HepG2 (cell line): Measurements from ENCODE around the gene NAP1L1. TPM values are rescaled to one million over a fixed set of nuclear protein-coding genes. Genes with fewer than 3 reads are reported as not detected.
A peak's percentile ranks its signal among the peaks of the same experiment; 100 is the strongest.
"Not testable (repeated sequence)": the region's sequence is repeated elsewhere in the genome, so short reads cannot be mapped to it uniquely, and the experiment has no call there.

ENCODE experiments used
- ATAC-seq: fragments of 200-7000 bp; cut with Tn5 transposase; 3 replicates; pipeline ENCODE4 v1.9.1; 2020; ENCODE audit warnings: mild to moderate bottlenecking, moderate library complexity
- BruUV-seq: library from RNA; stranded (reverse); fragments of 400-500 nt; replicated peaks from 2 replicates; lab custom pipeline; 2021; lab: Mats Ljungman, UMichigan
- CTCF ChIA-PET: fragments of 300-600 bp; formaldehyde crosslinking; extraction: SDS; loops from one replicate; lab custom pipeline; 2021; ENCODE audit warnings: low total read pairs, inconsistent platforms, low intra/inter-chr PET ratio; lab: Yijun Ruan, JAX
- POLR2A ChIA-PET: fragments of 350-600 bp; sonication (Branson Sonifier 250); formaldehyde crosslinking; loops from one replicate; lab custom pipeline; 2020; ENCODE audit warnings: antibody characterized with exemption, inconsistent platforms; lab: Yijun Ruan, JAX
- DNase-seq: peaks from one replicate; pipeline ENCODE4 v3.0.0-alpha.2; 2015; ENCODE audit warnings: low spot score
- FAIRE-seq: peaks from 3 replicates; lab custom pipeline; 2011; peaks lifted over from hg19 to GRCh38; lab: Jason Lieb, UNC
- H2AFZ ChIP-seq: one replicate; pipeline ENCODE4 v1.6.1; 2011; ENCODE audit warnings: low read length, inconsistent platforms
- H3K27ac ChIP-seq: fragments of 300-600 bp; 3 replicates; pipeline ENCODE4 v1.8.0; 2011; ENCODE audit warnings: mixed run types, mild to moderate bottlenecking, mixed read lengths, low read length, inconsistent platforms; ENCODE audit not compliant: insufficient read depth; ENCODE audit errors: extremely low read length
- H3K27me3 ChIP-seq, 2 experiments: fragments of 200-600 bp in 1 of 2; 2 replicates in 1 of 2; 3 replicates in 1 of 2; pipeline versions ENCODE4 v1.6.0 to v1.8.0; 2011; ENCODE audit warnings: low read length in 2 of 2, mild to moderate bottlenecking in 2 of 2, moderate library complexity in 2 of 2, inconsistent platforms in 1 of 2; ENCODE audit not compliant: insufficient read depth in 2 of 2, control insufficient read depth in 1 of 2
- H3K36me3 ChIP-seq, 2 experiments: fragments of 200-600 bp in 1 of 2; replicated peaks in 1 of 2; 2 replicates in 1 of 2; 3 replicates in 1 of 2; pipeline versions ENCODE4 v1.5.1 to v1.8.0; 2011; ENCODE audit warnings: low read length in 2 of 2, inconsistent platforms in 1 of 2; ENCODE audit not compliant: insufficient read depth in 2 of 2, control insufficient read depth in 1 of 2
- H3K4me1 ChIP-seq: 2 replicates; pipeline ENCODE4 v1.5.1; 2012; ENCODE audit warnings: low read length, inconsistent platforms; ENCODE audit not compliant: insufficient read depth
- H3K4me2 ChIP-seq: 2 replicates; pipeline ENCODE4 v1.6.0; 2011; ENCODE audit warnings: low read depth, low read length, inconsistent platforms
- H3K4me3 ChIP-seq, 3 experiments: fragments of 200-600 bp in 1 of 3; sonication (generic), shearing (Covaris generic) in 1 of 3; replicated peaks in 1 of 3; 2 replicates each; pipeline ENCODE4 v1.5.1; 2011 to 2016; ENCODE audit warnings: low read length in 3 of 3, inconsistent platforms in 2 of 3, low read depth in 2 of 3, mild to moderate bottlenecking in 2 of 3, control low read depth in 1 of 3, mixed read lengths in 1 of 3; ENCODE audit not compliant: insufficient read depth in 1 of 3
- H3K79me2 ChIP-seq: one replicate; pipeline ENCODE4 v1.6.1; 2011; ENCODE audit warnings: low read length, inconsistent platforms; ENCODE audit not compliant: insufficient read depth
- H3K9ac ChIP-seq: 2 replicates; pipeline ENCODE4 v1.6.0; 2011; ENCODE audit warnings: mild to moderate bottlenecking, low read depth, low read length, inconsistent platforms; ENCODE audit not compliant: insufficient read depth
- H3K9me3 ChIP-seq: 2 replicates; pipeline ENCODE4 v1.5.1; 2012; ENCODE audit warnings: mild to moderate bottlenecking, low read length
- H4K20me1 ChIP-seq: 2 replicates; pipeline ENCODE4 v1.6.0; 2011; ENCODE audit warnings: inconsistent platforms, mild to moderate bottlenecking, low read length, moderate library complexity; ENCODE audit not compliant: insufficient read depth
- EZH2 ChIP-seq: conservative IDR thresholded peaks from 2 replicates; pipeline ENCODE4 v1.6.1; 2012; ENCODE audit warnings: mild to moderate bottlenecking, low read depth, low read length, moderate library complexity
- GTF2F1 ChIP-seq: fragments of 150-350 bp; IDR thresholded peaks from 2 replicates; pipeline ENCODE4 v1.6.1; 2014; ENCODE audit warnings: low read length
- ZBTB8A ChIP-seq: sonication (generic); formaldehyde crosslinking; IDR thresholded peaks from 2 replicates; pipeline ENCODE4 v1.4.0; 2020; ENCODE audit warnings: mild to moderate bottlenecking, low read depth, missing genetic modification reagents, borderline replicate concordance
- ZMYM3 ChIP-seq: sonication (generic); formaldehyde crosslinking; IDR thresholded peaks from 2 replicates; pipeline ENCODE4 v1.5.1; 2020; ENCODE audit warnings: mild to moderate bottlenecking, missing genetic modification reagents
- WGBS: methylation state at CpG from one replicate; pipeline ENCODE4 v1.1.6; 2017; ENCODE audit warnings: low lambda C conversion rate; 5-methylcytosine and 5-hydroxymethylcytosine counted together
- in situ Hi-C: cut with HindIII; loops from 2 replicates; pipeline ENCODE4 v1.10.0; 2017; ENCODE audit warnings: low pct_unique_long_range_greater_than_20kb; ENCODE audit not compliant: extremely low pct_ligation_motif_present
- intact Hi-C: fragments of 100-400 bp; cut with micrococcal nuclease; formaldehyde crosslinking; loops from one replicate; pipeline ENCODE4 v1.10.0; 2022; ENCODE audit not compliant: unreplicated experiment
- polyA plus RNA-seq, 8 experiments: library from polyadenylated mRNA; depleted of rRNA in 3 of 8; stranded (reverse) in 7 of 8; unstranded in 1 of 8; fragments of >200 nt; fragmentation: Illumina TruSeq in 4 of 8; extraction: Trizol in 4 of 8; gene quantifications; 2 replicates each; pipeline versions ENCODE4 v1.2.1 to v1.2.3, GENCODE V29; 2011 to 2016; ENCODE audit warnings: low read depth in 4 of 8, missing spikeins in 1 of 8, mixed read lengths in 1 of 8; ENCODE audit not compliant: insufficient read depth in 1 of 8
- total RNA-seq, 5 experiments: library from RNA; depleted of rRNA; stranded (reverse); fragments of >200 nt; fragmentation: Illumina TruSeq; extraction: Trizol; gene quantifications; 2 replicates each; pipeline ENCODE4 v1.2.3, GENCODE V29; 2016; ENCODE audit warnings: low read depth in 1 of 5
- TF ChIP-seq, protein P1 (sequence below), 2 experiments: IDR thresholded peaks; 2 replicates each; pipeline ENCODE4 v1.6.1; 2011 to 2012; ENCODE audit warnings: low read length in 2 of 2, borderline replicate concordance in 1 of 2, low read depth in 1 of 2, mild to moderate bottlenecking in 1 of 2, moderate library complexity in 1 of 2

Gene NAP1L1
- total and polyA plus RNA-seq, 2 of the 13 experiments (the other 11 are each of a cell fraction or from before 2014, with no cell fraction given): 207 to 309 TPM

DNA sequence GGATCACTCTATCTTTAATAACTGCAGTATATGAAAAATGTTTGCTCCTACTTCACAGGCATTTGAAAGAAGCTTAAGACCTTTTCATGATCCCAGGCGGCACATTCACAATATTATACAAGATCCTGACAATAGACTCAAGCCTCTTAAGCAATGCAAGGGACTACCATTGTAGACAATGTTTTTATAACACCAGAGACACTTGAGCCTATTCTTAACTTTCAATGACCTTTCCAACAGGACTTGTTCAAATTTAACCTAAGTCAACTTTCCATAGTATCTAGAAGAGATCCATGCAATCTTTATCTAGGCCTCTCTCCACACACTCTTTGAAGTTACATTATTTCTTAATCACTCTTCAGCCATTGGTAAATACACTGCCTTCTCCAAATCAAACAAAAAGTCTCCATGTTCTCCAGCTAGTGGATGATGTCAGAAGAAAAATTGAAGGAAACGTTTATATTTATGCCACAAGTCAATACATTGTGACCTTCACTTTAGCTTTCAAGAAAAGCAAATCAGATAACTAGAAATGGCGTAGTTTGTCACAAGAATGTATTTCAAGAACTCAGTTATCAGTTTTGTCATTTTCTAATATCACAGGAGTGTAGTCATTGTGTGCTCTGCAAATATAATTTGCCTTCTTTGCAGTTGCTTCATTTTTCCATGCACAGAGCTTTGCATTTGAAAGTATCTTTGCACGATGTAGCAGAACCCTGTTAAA lies 94.1 kb downstream of the NAP1L1 start (continued):
- TF ChIP-seq, protein P1, sequence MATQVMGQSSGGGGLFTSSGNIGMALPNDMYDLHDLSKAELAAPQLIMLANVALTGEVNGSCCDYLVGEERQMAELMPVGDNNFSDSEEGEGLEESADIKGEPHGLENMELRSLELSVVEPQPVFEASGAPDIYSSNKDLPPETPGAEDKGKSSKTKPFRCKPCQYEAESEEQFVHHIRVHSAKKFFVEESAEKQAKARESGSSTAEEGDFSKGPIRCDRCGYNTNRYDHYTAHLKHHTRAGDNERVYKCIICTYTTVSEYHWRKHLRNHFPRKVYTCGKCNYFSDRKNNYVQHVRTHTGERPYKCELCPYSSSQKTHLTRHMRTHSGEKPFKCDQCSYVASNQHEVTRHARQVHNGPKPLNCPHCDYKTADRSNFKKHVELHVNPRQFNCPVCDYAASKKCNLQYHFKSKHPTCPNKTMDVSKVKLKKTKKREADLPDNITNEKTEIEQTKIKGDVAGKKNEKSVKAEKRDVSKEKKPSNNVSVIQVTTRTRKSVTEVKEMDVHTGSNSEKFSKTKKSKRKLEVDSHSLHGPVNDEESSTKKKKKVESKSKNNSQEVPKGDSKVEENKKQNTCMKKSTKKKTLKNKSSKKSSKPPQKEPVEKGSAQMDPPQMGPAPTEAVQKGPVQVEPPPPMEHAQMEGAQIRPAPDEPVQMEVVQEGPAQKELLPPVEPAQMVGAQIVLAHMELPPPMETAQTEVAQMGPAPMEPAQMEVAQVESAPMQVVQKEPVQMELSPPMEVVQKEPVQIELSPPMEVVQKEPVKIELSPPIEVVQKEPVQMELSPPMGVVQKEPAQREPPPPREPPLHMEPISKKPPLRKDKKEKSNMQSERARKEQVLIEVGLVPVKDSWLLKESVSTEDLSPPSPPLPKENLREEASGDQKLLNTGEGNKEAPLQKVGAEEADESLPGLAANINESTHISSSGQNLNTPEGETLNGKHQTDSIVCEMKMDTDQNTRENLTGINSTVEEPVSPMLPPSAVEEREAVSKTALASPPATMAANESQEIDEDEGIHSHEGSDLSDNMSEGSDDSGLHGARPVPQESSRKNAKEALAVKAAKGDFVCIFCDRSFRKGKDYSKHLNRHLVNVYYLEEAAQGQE (IDR thresholded peaks at IDR 0.05; ENCODE audit: borderline replicate concordance in 1 of 2, low read depth in 1 of 2, low read length in 2 of 2): peak in 1 of 2 experiments; percentile 76; a peak in 2 of 4 replicates
- peak; percentile 87; the same call in 1 of the 2 replicates for TF ChIP-seq ZBTB8A (CRISPR knock-in tag)
- no peak for TF ChIP-seq EZH2
- TF ChIP-seq GTF2F1: no peak

DNA sequence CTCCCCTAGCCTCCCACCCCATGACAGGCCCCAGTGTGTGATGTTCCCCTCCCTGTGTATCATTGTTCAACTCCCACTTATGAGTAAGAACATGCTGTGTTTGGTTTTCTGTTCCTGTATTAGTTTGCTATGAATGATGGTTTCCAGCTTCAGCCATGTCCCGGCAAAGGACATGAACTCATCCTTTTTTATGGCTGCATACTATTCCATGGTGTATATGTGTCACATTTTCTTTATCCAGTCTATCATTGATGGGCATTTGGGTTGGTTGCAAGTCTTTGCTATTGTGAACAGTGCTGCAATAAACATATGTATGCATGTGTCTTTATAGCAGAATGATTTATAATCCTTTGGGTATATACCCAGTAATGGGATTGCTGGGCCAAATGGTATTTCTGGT lies 96.8 kb downstream of the NAP1L1 start:
- H4K20me1 ChIP-seq, H3K27me3 ChIP-seq, DNase-seq, in situ Hi-C loops, H3K79me2 ChIP-seq, BruUV-seq, H3K9ac ChIP-seq, H3K4me2 ChIP-seq, FAIRE-seq, H2AFZ ChIP-seq, H3K36me3 ChIP-seq, H3K4me3 ChIP-seq, H3K9me3 ChIP-seq, H3K27ac ChIP-seq, ATAC-seq, CTCF ChIA-PET: not testable (repeated sequence)
- 96% methylated on average over 1 of the region's 1 CpG for WGBS
- TF ChIP-seq ZMYM3 (CRISPR knock-in tag): peak; percentile 64; the same call in 1 of the 2 replicates
- intact Hi-C loops: loop anchor here (10.0 kb wide), 1 partner anchor 1553 kb away; no protein-coding TSS in a partner anchor
- peaks cover 73% of the 10 kb centered on the region for H3K4me1 ChIP-seq
- POLR2A ChIA-PET: interaction anchor here (2.0 kb wide), 1 partner anchor 44 kb away, joined by 5 read pairs; the partner anchor contains the start of gene PHLDA1

Other genes starting within 250 kb of the NAP1L1 start
- gene PHLDA1, start 52.9 kb downstream of the NAP1L1 start, total RNA-seq (2016; rRNA removed; fragmentation: Illumina TruSeq; extraction: Trizol): 41.0 and 42.6 TPM in 2 replicates
- gene PHLDA1, start 52.9 kb downstream of the NAP1L1 start, polyA plus RNA-seq (2011; rRNA removed): 30.5 and 33.8 TPM in 2 replicates